ENCODE data around the gene DOK6. TPM values are rescaled to one million over a fixed set of nuclear protein-coding genes. Genes with fewer than 3 reads are reported as not detected.

DOK6 gene
- total and polyA plus RNA-seq, 2 of the 13 experiments (the other 11 are each of a cell fraction or from before 2014, with no cell fraction given), result 17.0 to 17.2 TPM

- TF ChIP-seq MAFG (CRISPR knock-in tag; IDR thresholded peaks at IDR 0.05) (no peak), NFE2L2 (IDR thresholded peaks at IDR 0.05; ENCODE audit: low read length) (no peak), MEIS2 (CRISPR knock-in tag; IDR thresholded peaks at IDR 0.05) (peak; percentile 74; the same call in 1 of the 2 replicates), KLF11 (CRISPR knock-in tag; IDR thresholded peaks at IDR 0.05) (0 out of 2 replicates have a peak, but pooled peaks have one; percentile 21), ZFP36 (IDR thresholded peaks at IDR 0.05; ENCODE audit: borderline replicate concordance, low read depth, low read length, partially characterized antibody) (no peak), ZNF333 (CRISPR knock-in tag; IDR thresholded peaks at IDR 0.05; ENCODE audit: borderline replicate concordance) (no peak), WIZ (CRISPR knock-in tag; IDR thresholded peaks at IDR 0.05) (no peak), JARID2 (CRISPR knock-in tag; IDR thresholded peaks at IDR 0.05; ENCODE audit: insufficient replicate concordance) (no peak), CBFB (CRISPR knock-in tag; IDR thresholded peaks at IDR 0.05) (no peak), NONO (IDR thresholded peaks at IDR 0.05) (no peak), NONO (CRISPR knock-in tag; conservative IDR thresholded peaks at IDR 0.05) (peak; percentile 63; the same call in 1 of the 2 replicates), PHF5A (CRISPR knock-in tag; IDR thresholded peaks at IDR 0.05; ENCODE audit: low read depth, unreplicated experiment) (no peak), ZNF784 (CRISPR knock-in tag; IDR thresholded peaks at IDR 0.05; ENCODE audit: borderline replicate concordance) (no peak), ZFAT (CRISPR knock-in tag; conservative IDR thresholded peaks at IDR 0.05) (no peak), PAXIP1 (CRISPR knock-in tag; conservative IDR thresholded peaks at IDR 0.05) (peak; percentile 98), ZNF382 (CRISPR knock-in tag; IDR thresholded peaks at IDR 0.05; ENCODE audit: borderline replicate concordance) (no peak), RBFOX2 (IDR thresholded peaks at IDR 0.05; ENCODE audit: low read depth, low read length) (peak; percentile 45; the same call in 1 of the 2 replicates), CREBL2 (CRISPR knock-in tag; IDR thresholded peaks at IDR 0.05; ENCODE audit: borderline replicate concordance) (no peak), KAT2B (IDR thresholded peaks at IDR 0.05; ENCODE audit: borderline replicate concordance, low read depth, low read length) (no peak), ZNF580 (CRISPR knock-in tag; IDR thresholded peaks at IDR 0.05; ENCODE audit: borderline replicate concordance, low read depth) (no peak), MYPOP (CRISPR knock-in tag; IDR thresholded peaks at IDR 0.05) (no peak), GPBP1L1 (CRISPR knock-in tag; IDR thresholded peaks at IDR 0.05) (no peak), CREM (IDR thresholded peaks at IDR 0.05) (peak; percentile 95), CREM (CRISPR knock-in tag; IDR thresholded peaks at IDR 0.05) (no peak)
These were observed 42.3 kb upstream of the DOK6 start (continued) for GRCh38 chr18:69358212-69358895.
